SK-N-SH (cell line): ENCODE data around the gene SYNE3. TPM values are rescaled to one million over a fixed set of nuclear protein-coding genes. Genes with fewer than 3 reads are reported as not detected.

Experiments used
- CTCF ChIA-PET: fragments of 300-600, 350-600 bp; formaldehyde crosslinking; extraction: SDS; loops from one replicate; lab custom pipeline; 2021; lab: Yijun Ruan, JAX
- POLR2A ChIA-PET: fragments of 350-600 bp; sonication (Branson Sonifier 250); formaldehyde crosslinking; extraction: SDS; loops from one replicate; lab custom pipeline; 2020; ENCODE audit warnings: antibody characterized with exemption, inconsistent platforms; lab: Yijun Ruan, JAX
- DNase-seq: peaks from one replicate; pipeline ENCODE4 v3.0.0; 2012
- H2AFZ ChIP-seq: fragments of 200-600 bp; sonication (generic); 2 replicates; pipeline ENCODE4 v1.8.1; 2016; ENCODE audit warnings: antibody characterized with exemption, mild to moderate bottlenecking, low read depth
- H3F3A ChIP-seq: fragments of 200-600 bp; sonication (generic); replicated peaks from 2 replicates; pipeline ENCODE3; 2016; ENCODE audit warnings: antibody characterized with exemption, mild to moderate bottlenecking; ENCODE audit not compliant: insufficient read depth
- H3K27ac ChIP-seq, 2 experiments: fragments of 200-500 bp in 1 of 2; fragments of 200-600 bp in 1 of 2; sonication (Bioruptor generic) in 1 of 2; sonication (generic), shearing (Covaris generic) in 1 of 2; 2 replicates each; pipeline versions ENCODE4 v1.5.1 to v1.6.1; 2014 to 2016; ENCODE audit warnings: low read depth in 2 of 2, inconsistent platforms in 1 of 2, low read length in 1 of 2, mild to moderate bottlenecking in 1 of 2, mixed read lengths in 1 of 2
- H3K27me3 ChIP-seq: fragments of 200-600 bp; sonication (generic), shearing (Covaris generic); 2 replicates; pipeline ENCODE4 v1.6.1; 2016; ENCODE audit warnings: mixed run types; ENCODE audit not compliant: insufficient read depth
- H3K36me3 ChIP-seq, 2 experiments: fragments of 200-500 bp in 1 of 2; fragments of 200-600 bp in 1 of 2; sonication (Bioruptor generic) in 1 of 2; sonication (generic) in 1 of 2; replicated peaks in 1 of 2; 2 replicates each; pipeline versions ENCODE3 to v1.5.1; 2014 to 2016; ENCODE audit warnings: low read length in 1 of 2, mild to moderate bottlenecking in 1 of 2; ENCODE audit not compliant: insufficient read depth in 2 of 2, control insufficient read depth in 1 of 2
- H3K4me1 ChIP-seq, 2 experiments: fragments of 200-500 bp in 1 of 2; fragments of 200-600 bp in 1 of 2; sonication (Bioruptor generic) in 1 of 2; sonication (generic), shearing (Covaris generic) in 1 of 2; 2 replicates each; pipeline versions ENCODE4 v1.5.1 to v1.6.1; 2014 to 2016; ENCODE audit warnings: low read depth in 1 of 2, low read length in 1 of 2, mixed run types in 1 of 2; ENCODE audit not compliant: insufficient read depth in 2 of 2, control insufficient read depth in 1 of 2
- H3K4me2 ChIP-seq: fragments of 200-600 bp; sonication (generic), shearing (Covaris generic); 2 replicates; pipeline ENCODE4 v1.6.1; 2017; ENCODE audit warnings: mixed run types
- H3K4me3 ChIP-seq, 2 experiments: fragments of 200-500 bp in 1 of 2; fragments of 200-600 bp in 1 of 2; sonication (Bioruptor generic) in 1 of 2; sonication (generic), shearing (Covaris generic) in 1 of 2; 2 replicates each; pipeline versions ENCODE4 v1.5.1 to v1.8.1; 2014 to 2016; ENCODE audit warnings: low read depth in 2 of 2, inconsistent platforms in 1 of 2, low read length in 1 of 2, mild to moderate bottlenecking in 1 of 2, mixed read lengths in 1 of 2, moderate library complexity in 1 of 2
- H3K79me2 ChIP-seq: fragments of 200-600 bp; sonication (generic); 2 replicates; pipeline ENCODE4 v1.8.1; 2017; ENCODE audit warnings: mild to moderate bottlenecking; ENCODE audit not compliant: insufficient read depth
- H3K9ac ChIP-seq: fragments of 200-600 bp; sonication (generic); 2 replicates; pipeline ENCODE4 v1.6.1; 2017; ENCODE audit warnings: mixed run types
- H3K9me2 ChIP-seq: fragments of 200-600 bp; sonication (generic); 2 replicates; pipeline ENCODE4 v1.6.1; 2017; ENCODE audit warnings: mixed run types
- H3K9me3 ChIP-seq: fragments of 200-600 bp; sonication (generic); 2 replicates; pipeline ENCODE4 v1.6.1; 2017; ENCODE audit warnings: mixed run types, mild to moderate bottlenecking, moderate library complexity
- H4K20me1 ChIP-seq: fragments of 200-600 bp; sonication (generic); 2 replicates; pipeline ENCODE4 v1.6.1; 2017; ENCODE audit warnings: mild to moderate bottlenecking, mixed run types; ENCODE audit not compliant: insufficient read depth
- CTCF ChIP-seq: fragments of 200-600 bp; sonication (generic); IDR thresholded peaks from 2 replicates; pipeline ENCODE4 v1.6.1; 2017; ENCODE audit warnings: antibody characterized with exemption, mild to moderate bottlenecking, moderate library complexity
- EZH2phosphoT487 ChIP-seq: fragments of 200-600 bp; sonication (generic); IDR thresholded peaks from 2 replicates; pipeline ENCODE4 v1.6.1; 2017; ENCODE audit warnings: low read depth, mixed run types, mild to moderate bottlenecking, antibody characterized with exemption, moderate library complexity, borderline replicate concordance
- FOXJ3 ChIP-seq: sonication (generic); formaldehyde crosslinking; IDR thresholded peaks from 2 replicates; pipeline ENCODE4 v1.5.1; 2020; ENCODE audit warnings: mild to moderate bottlenecking, missing genetic modification reagents
- FOXM1 ChIP-seq: IDR thresholded peaks from 2 replicates; pipeline ENCODE4 v1.4.0; 2012; ENCODE audit warnings: low read depth, mild to moderate bottlenecking
- GATA2 ChIP-seq: sonication (generic); formaldehyde crosslinking; IDR thresholded peaks from 2 replicates; pipeline ENCODE4 v1.5.0; 2020; ENCODE audit warnings: mild to moderate bottlenecking, missing genetic modification reagents
- IRF3 ChIP-seq: fragments of 150-350 bp; IDR thresholded peaks from 2 replicates; pipeline ENCODE4 v1.6.1; 2016; ENCODE audit warnings: mild to moderate bottlenecking, low read depth, low read length
- JUND ChIP-seq: IDR thresholded peaks from 2 replicates; pipeline ENCODE4 v1.4.0; 2012
- POLR2AphosphoS5 ChIP-seq: IDR thresholded peaks from 2 replicates; pipeline ENCODE4 v1.6.1; 2012; ENCODE audit warnings: low read depth, low read length
- RCOR1 ChIP-seq: fragments of 150-350 bp; IDR thresholded peaks from 2 replicates; pipeline ENCODE4 v1.6.1; 2017; ENCODE audit warnings: antibody characterized with exemption, low read length
- RFX5 ChIP-seq: IDR thresholded peaks from 2 replicates; pipeline ENCODE4 v1.6.1; 2012; ENCODE audit warnings: mild to moderate bottlenecking, improper control_type of control experiment, low read length
- SMC3 ChIP-seq: IDR thresholded peaks from 2 replicates; pipeline ENCODE4 v1.6.1; 2012; ENCODE audit warnings: low read depth, low read length, improper control_type of control experiment
- TCF12 ChIP-seq: IDR thresholded peaks from 2 replicates; pipeline ENCODE4 v1.4.0; 2012
- USF2 ChIP-seq: fragments of 150-350 bp; IDR thresholded peaks from 2 replicates; pipeline ENCODE4 v1.6.1; 2017; ENCODE audit warnings: antibody characterized with exemption, low read length, low read depth, borderline replicate concordance
- WGBS: methylation state at CpG from one replicate; pipeline ENCODE4 v1.1.6; 2017; ENCODE audit warnings: low lambda C conversion rate; 5-methylcytosine and 5-hydroxymethylcytosine counted together
- polyA plus RNA-seq, 3 experiments: library from polyadenylated mRNA; depleted of rRNA; stranded (reverse); fragments of >200 nt; gene quantifications; 2 replicates each; pipeline ENCODE4 v1.2.3, GENCODE V29; 2012

The SYNE3 gene
- polyA plus RNA-seq, 1 of the 3 experiments (the other 2 are of a cell fraction) = 2.0 TPM

- DNase-seq = no peak
- peaks cover 19 to 36% of the 10 kb centered on the region in 2 experiments for H3K4me1 ChIP-seq
- H3K27me3 ChIP-seq = no peaks in the 10 kb centered on the region
- no peak for TF ChIP-seq IRF3
- no peak for TF ChIP-seq RFX5
- CTCF ChIA-PET = interaction anchor here (0.6 to 15.5 kb wide), 4 partner anchors 10 to 249 kb away, joined by 3 to 254 read pairs (median 6); no protein-coding TSS in a partner anchor
- H3K4me2 ChIP-seq = peak overlapping the region; percentile 93
- peaks cover 10 to 14% of the 10 kb centered on the region in 2 experiments for H3K36me3 ChIP-seq
- peaks cover 45% of the 10 kb centered on the region for H4K20me1 ChIP-seq
- 47% methylated on average over 5 of the region's 5 CpGs for WGBS
- POLR2A ChIA-PET = no interaction called here
- no peaks in the 10 kb centered on the region for H3F3A ChIP-seq
- peak overlapping the region; percentile 80 to 95 for H3K4me3 ChIP-seq
- peak overlapping the region; percentile 83; the same call in 1 of the 2 replicates for H3K9ac ChIP-seq
- H3K9me2 ChIP-seq = no peaks in the 10 kb centered on the region
- no peak overlapping the region; a peak in 1 of 4 replicates for H3K27ac ChIP-seq
- no peak overlapping the region for H2AFZ ChIP-seq
- H3K9me3 ChIP-seq = no peaks in the 10 kb centered on the region
- H3K79me2 ChIP-seq = peaks cover 92% of the 10 kb centered on the region
These were observed 20.2 kb upstream of the SYNE3 start for GRCh38 chr14:95536671-95537070.

- peaks cover 45% of the 10 kb centered on the region for H4K20me1 ChIP-seq
- POLR2A ChIA-PET = no interaction called here
These were observed 19.7 kb upstream of the SYNE3 start for GRCh38 chr14:95536036-95536593.

More at GRCh38 chr14:95536036-95536593, 19.7 kb upstream of the SYNE3 start:
- CTCF ChIA-PET = interaction anchor here (0.6 to 15.5 kb wide), 4 partner anchors 9 to 249 kb away, joined by 3 to 254 read pairs (median 4); no protein-coding TSS in a partner anchor
- Histone ChIP-seq H3K4me1 (peaks cover 23 to 39% of the 10 kb centered on the region in 2 experiments), H3K4me3 (peak overlapping the region; percentile 80 to 95), H3K4me2 (peak overlapping the region; percentile 93), H3K79me2 (peaks cover 92% of the 10 kb centered on the region), H3K9me2 (no peaks in the 10 kb centered on the region), H3K9ac (peak overlapping the region; percentile 83), H3K9me3 (no peaks in the 10 kb centered on the region), H3F3A (peaks cover 2% of the 10 kb centered on the region), H2AFZ (no peak overlapping the region), H3K27ac (peak overlapping the region in 1 of 2 experiments; percentile 57; a peak in 2 of 4 replicates), H3K27me3 (no peaks in the 10 kb centered on the region), H3K36me3 (peaks cover 13 to 14% of the 10 kb centered on the region in 2 experiments)
- TF ChIP-seq POLR2AphosphoS5 (no peak), EZH2phosphoT487 (no peak), GATA2 (no peak), USF2 (no peak), IRF3 (no peak), TCF12 (no peak), RFX5 (no peak), JUND (no peak), SMC3 (no peak), RCOR1 (no peak), CTCF (no peak), FOXJ3 (no peak), FOXM1 (no peak)
- WGBS = 13% methylated on average over 4 of the region's 4 CpGs
- no peak for DNase-seq
